HG03575 (cell line): ENCODE data around the gene NOTCH2.

ENCODE experiments used
- ATAC-seq: cut with Tn5 transposase; IDR thresholded peaks from one replicate; pipeline ENCODE4 v1.9.1; 2021; ENCODE audit not compliant: unreplicated experiment, insufficient number of reproducible peaks, low FRiP score; ENCODE audit errors: extremely low read depth

The NOTCH2 gene

DNA sequence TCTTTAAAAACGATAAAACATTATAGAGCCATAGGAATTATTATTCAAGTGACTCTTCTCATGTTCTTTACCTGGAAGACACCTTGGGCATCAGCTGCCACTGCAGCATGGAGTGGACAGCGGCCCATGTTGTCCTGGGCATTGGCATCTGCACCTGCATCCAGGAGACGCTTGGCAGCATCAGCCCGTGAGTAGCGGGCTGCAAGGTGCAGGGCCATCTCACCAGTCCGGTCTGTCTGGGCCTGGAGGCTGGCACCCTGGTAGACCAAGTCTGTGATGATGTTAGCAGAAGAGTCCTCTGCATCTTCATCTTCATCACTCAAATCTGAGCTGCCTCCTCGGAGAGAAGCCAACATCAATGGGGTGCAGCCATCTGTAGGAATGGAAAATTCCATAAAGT is 150.2 kb downstream of the NOTCH2 start:
- no peak for ATAC-seq

DNA sequence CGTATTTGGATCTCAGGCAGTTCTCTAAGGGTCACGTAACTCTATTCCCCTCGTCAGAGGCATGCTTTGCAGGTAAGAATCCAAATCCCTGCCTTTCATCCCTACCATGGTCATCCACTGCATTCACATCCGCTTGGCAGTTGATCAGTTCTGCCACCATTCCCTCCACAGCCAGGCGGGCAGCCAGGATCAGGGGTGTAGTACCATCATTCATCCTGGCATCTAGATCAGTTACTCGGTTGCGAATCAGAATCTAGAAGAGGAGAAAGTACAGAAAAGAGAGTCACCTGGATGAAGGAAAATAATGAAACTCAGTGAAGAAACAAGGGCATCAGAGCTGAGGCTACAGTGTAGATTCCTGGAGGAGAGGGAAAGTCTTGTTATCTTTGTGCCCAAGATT is 151.2 kb downstream of the NOTCH2 start:
- ATAC-seq, result no peak

DNA sequence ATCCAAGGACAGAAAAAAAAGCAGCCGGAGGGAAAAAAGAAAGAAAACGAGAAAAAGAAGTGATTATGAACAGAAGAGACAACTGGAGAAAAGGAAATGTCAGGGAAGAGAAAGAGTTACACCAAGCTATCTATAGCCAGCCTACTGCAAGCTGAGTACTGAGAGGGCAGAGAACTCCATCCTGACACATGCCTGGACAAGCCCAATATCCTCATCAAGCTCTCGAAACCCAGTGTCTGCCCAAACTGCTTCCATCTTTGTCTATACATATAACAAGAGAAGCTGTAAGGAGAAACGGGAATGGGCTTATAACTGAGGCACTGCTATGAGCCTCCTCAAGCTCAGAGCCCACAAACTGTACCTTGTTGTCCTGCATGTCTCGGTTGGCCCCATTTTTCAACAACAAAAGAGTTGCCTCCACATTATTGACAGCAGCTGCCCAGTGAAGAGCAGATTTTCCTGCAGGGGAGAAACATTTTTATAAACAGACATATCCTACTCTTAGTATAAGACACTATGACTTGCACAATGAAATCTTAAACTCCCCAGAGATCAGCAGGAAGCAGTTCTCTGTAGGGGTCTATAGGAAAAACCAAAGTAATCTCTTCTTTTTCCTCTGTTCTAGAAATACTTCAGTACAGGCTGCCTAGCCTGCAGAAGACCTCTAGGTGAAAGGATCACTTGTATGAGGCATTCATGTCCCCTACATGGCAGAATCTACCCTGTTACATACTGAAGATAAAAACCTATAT is 152.0 kb downstream of the NOTCH2 start:
- ATAC-seq, result no peak

DNA sequence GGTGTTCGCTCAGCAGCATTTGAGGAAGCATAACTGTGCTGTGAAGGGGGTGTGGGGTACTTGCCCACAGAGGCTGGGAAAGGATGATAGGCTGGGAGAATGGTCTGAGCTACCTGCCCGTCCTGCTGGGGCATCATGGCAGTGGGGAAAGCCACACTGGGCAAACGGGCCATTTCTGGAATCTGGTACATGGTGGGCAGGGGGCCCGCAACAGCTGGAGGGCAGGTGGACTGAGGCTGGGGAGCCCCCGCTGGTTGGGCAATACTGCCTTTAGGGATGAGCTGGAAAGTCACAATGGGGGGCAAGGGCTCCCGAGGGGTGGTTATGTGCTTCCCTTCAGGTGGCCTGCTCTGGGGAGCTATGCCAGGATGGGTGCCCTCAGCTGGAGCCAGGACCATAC is 153.9 kb downstream of the NOTCH2 start:
- no peak for ATAC-seq

DNA sequence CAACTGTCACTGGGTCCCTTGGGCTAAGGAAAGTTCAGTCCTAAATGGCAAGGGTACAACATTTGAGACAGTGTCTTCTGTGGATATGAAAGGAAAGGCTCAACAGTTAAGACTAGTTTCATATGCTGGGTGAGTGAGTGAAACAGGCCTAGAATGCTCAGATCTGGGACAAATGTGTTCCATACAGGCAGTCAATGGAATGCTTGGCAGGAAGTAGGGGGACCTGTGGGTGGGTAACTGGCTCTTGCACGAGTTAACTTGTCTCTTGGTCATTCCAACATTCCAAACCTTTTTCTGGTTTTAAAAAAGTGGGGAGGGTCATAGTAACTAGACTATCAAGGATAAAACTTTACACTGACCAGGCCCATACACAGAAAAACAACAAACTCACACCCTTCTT is 155.4 kb downstream of the NOTCH2 start:
- no peak for ATAC-seq

- ATAC-seq, result no peak
Observed at GRCh38 chr1:119912963-119913362, 156.5 kb downstream of the NOTCH2 start.

GRCh38 chr1:119911775-119912174 is 157.7 kb downstream of the NOTCH2 start:
- ATAC-seq, result no peak

GRCh38 chr1:119910618-119911017 is 158.8 kb downstream of the NOTCH2 start:
- no peak for ATAC-seq

DNA sequence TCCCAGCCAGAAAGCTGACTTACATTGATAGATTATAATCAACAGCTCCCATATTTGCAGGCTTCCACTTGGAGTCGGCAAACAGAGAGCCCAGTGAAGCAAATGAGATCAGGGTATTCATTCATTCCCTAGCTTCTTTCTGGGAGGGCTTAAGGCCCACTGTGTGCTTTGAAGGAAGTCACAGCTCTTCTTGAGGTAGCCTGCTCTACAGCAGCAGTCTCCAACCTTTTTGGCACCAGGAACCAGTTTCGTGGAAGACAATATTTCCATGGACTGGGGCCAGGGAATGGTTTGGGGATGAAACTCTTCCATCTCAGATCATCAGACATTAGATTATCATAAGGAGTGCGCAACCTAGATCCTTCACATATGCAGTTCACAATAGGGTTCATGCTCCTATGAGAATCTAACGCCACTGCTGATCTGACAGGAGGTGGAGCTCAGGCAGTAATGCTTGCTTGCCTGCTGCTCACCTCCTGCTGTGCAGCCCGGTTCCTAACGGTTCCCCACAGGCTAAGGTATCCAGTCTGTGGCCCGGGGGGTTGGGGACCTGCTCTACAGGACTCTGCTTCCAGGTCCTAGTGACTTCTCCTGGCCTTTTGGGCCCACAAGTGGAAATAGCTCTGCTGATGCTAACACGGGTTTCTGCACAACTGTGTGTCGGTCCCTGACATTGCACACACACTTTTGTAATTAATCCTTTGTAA is 159.4 kb downstream of the NOTCH2 start:
- ATAC-seq, result no peak

- ATAC-seq, result no peak
Observed at GRCh38 chr1:119908661-119909060, 160.8 kb downstream of the NOTCH2 start.

DNA sequence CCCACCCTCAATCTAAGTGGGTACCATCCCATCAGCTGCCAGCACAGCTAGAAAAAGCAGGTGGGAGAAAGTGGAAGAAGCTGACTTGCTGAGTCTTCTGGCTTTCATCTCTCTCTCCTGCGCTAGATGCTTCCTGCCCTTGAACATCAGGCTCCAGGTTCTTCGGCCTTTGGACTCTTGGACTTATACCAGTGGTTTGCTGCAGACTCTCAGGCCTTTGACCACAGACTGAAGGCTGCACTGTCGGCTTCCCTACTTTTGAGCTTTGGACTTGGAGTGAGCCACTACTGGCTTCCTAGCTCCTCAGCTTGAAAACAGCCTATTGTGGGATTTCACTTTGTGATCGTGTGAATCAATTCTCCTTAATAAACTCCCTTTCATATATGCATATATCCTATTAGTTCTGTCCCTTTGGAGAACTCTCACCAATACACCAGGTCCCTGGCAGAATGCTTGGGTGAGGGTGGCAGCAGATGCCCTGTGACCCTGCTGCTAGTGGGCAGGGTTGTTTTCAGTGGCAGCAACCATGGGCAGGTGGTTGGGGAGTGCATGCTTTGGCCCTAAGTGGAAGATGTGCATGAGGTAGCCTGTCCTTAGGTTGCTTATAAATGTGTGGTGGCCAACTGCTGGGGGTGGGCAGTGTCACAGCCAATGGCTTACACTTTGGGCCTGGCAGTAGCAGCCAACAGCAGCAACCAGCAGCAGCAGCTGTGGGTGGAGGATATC is 162.4 kb downstream of the NOTCH2 start:
- ATAC-seq, result no peak

GRCh38 chr1:119903443-119903835 is 166.0 kb downstream of the NOTCH2 start:
- ATAC-seq, result no peak

DNA sequence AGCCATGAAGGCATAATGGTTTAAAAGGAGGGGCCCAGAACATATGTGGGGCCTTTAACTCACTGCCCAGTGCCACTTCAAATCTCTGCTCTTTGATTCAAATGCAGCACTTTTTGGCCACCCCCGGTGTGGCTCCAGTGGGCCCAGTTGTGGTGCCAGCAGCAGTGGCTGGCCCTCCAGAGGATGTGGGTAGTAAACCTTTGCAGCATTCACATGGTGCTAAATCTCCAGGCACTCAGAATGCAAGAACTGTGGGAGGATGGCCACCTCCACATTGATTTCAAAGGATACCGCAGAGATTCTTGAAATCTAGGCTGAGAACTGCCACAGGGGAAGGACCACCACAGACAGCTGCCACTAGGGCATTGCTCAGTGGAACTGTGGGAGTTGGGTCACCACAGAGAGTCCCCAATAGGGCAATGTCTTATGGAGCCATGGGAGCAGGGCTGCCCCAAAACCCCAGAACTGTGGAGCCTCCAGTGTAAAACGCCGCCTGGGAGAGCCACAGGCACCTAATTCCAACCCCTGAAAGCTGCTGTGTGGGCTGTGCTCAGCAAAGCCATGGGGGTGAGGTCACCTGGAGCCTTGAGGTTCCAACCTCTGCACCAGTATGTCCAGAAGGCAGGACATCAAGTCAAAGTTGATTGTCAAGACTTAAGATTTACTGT is 166.6 kb downstream of the NOTCH2 start:
- no peak for ATAC-seq

DNA sequence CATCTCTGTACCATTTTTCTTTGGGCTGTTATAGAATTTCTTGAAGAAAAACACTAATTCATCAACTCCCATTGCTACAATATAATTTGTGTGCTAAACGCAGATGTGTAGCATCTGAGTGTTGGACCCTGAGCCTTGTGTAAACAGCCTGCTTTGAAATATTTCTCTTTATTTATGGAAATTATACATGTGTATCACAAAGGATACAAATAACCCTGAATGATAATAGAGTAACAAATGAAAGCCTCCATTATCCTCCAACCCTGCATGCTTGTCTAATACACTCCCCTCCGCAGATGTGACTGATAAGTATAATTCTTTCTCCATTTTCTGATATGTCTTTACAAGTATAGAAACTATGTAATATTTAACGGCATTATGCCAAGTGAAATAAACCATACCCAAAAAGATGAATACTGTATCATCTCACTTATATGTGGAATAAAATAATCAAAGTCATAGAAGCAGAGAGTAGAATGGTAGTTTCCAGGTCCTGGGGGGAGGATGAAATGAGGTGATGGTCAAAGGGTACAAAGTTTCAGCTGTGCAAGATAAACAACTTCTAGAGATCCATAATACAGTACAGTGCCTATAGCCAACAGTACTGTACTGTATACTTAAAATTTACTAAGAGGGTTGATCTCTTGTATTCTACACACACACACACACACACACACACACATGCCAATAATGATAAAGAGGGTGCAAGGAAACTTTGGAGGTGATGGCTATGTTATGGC is 170.3 kb downstream of the NOTCH2 start:
- ATAC-seq, result no peak

DNA sequence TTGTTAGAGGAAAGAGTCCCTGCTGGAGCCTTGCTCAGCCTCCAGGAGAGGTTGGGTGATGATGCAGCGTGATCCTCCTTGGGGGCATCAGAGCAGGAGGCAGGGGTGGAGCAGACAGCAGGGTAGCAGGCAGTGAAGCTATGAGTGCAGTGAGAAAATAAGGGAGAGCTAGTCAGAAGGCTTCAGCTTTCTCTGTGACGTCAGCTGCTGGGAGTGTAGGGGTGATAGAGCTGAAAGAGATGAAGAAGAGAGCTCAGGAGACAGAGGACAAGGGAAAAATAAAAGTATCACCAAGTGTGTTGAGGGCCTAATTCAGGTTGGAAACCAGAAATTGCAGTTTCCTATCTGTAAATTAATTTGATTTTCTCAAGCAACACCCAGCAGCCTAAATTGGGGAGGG is 170.9 kb downstream of the NOTCH2 start:
- no peak for ATAC-seq

DNA sequence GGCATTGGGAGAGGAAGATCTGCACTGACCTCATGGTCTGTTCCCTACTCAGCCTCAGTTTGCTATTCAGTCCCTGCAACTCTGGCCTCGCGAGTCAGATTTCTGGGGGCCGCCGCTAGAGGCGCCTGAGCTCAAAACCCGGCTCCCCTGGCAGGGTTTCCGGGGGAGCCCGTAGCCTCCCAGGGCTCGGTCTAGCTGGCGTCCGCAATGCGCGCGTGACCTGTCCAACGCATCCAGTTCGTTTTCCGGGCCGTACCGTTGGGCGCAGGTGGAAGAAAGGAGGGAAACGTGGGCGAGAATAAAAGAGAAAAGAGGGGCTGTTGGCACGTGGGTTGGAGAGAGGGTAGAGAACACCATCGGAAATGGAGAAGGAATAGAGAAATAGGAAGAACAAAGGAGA is 173.2 kb downstream of the NOTCH2 start, which contains the start of gene ADAM30:
Gene ADAM30 (minus strand): TSS at position 213 of the 400 bp plus-strand sequence. CDS start 179 bp downstream, at position 34.
- no peak for ATAC-seq

GRCh38 chr1:119895102-119895501 is 174.4 kb downstream of the NOTCH2 start:
- no peak for ATAC-seq

- no peak for ATAC-seq
Observed at GRCh38 chr1:119893827-119894700, 175.4 kb downstream of the NOTCH2 start.
